Measurements from ENCODE around the gene PIGS. TPM values are rescaled to one million over a fixed set of nuclear protein-coding genes. Genes with fewer than 3 reads are reported as not detected.
"Not testable (repeated sequence)": the region's sequence is repeated elsewhere in the genome, so short reads cannot be mapped to it uniquely, and the experiment has no call there.

PIGS gene
- total and polyA plus RNA-seq, 4 donors = 10.0 to 71.9 (median 57.2) TPM

GRCh38 chr17:28612936-28613872, 41.9 kb upstream of the PIGS start:
- Histone ChIP-seq H3K27me3 (ENCODE audit: control insufficient read depth in 3 of 3, insufficient read depth in 3 of 3, low read length in 2 of 3) (no peaks in the 10 kb centered on the region), H3K9me3 (ENCODE audit: control insufficient read depth in 4 of 4, insufficient read depth in 3 of 4, low read length in 3 of 4) (no peaks in the 10 kb centered on the region), H3K36me3 (ENCODE audit: control insufficient read depth in 4 of 4, insufficient read depth in 4 of 4, low read length in 4 of 4) (peaks cover 20 to 36% (median 27%) of the 10 kb centered on the region in 4 donors), H3K27ac (ENCODE audit: low read depth in 1 of 2, low read length in 1 of 2) (no peak overlapping the region), H3K4me3 (no peak overlapping the region), H3K4me1 (ENCODE audit: control insufficient read depth in 5 of 5, insufficient read depth in 5 of 5, low read length in 5 of 5) (no peaks in the 10 kb centered on the region), H3K9ac (ENCODE audit: insufficient read depth in 1 of 2, low read length in 2 of 2) (no peak overlapping the region)
- WGBS, 2 donors = 82 to 83% methylated on average over 6 of the region's 6 CpGs
- ATAC-seq (ENCODE audit: insufficient read depth, low FRiP score) = no peak
- peak; percentile 20 for TF ChIP-seq CTCF (IDR thresholded peaks at IDR 0.05; ENCODE audit: control extremely low read depth, extremely low read depth)
- DNase-seq = peak; percentile 39 to 60 (median 56)

GRCh38 chr17:28612531-28612930, 41.2 kb upstream of the PIGS start:
- no peak for ATAC-seq (ENCODE audit: insufficient read depth, low FRiP score)
- Histone ChIP-seq H3K27ac (ENCODE audit: low read depth in 1 of 2, low read length in 1 of 2) (no peak overlapping the region), H3K9ac (ENCODE audit: insufficient read depth in 1 of 2, low read length in 2 of 2) (no peak overlapping the region), H3K27me3 (ENCODE audit: control insufficient read depth in 3 of 3, insufficient read depth in 3 of 3, low read length in 2 of 3) (no peaks in the 10 kb centered on the region), H3K4me1 (ENCODE audit: control insufficient read depth in 5 of 5, insufficient read depth in 5 of 5, low read length in 5 of 5) (no peaks in the 10 kb centered on the region), H3K4me3 (no peak overlapping the region), H3K9me3 (ENCODE audit: control insufficient read depth in 4 of 4, insufficient read depth in 3 of 4, low read length in 3 of 4) (no peaks in the 10 kb centered on the region), H3K36me3 (ENCODE audit: control insufficient read depth in 4 of 4, insufficient read depth in 4 of 4, low read length in 4 of 4) (peaks cover 20 to 36% (median 26%) of the 10 kb centered on the region in 4 donors)
- TF ChIP-seq CTCF (IDR thresholded peaks at IDR 0.05; ENCODE audit: control extremely low read depth, extremely low read depth) = no peak
- DNase-seq = no peak
- WGBS, 2 donors = 28 to 41% methylated on average over 2 of the region's 2 CpGs

GRCh38 chr17:28610376-28610775, 39.1 kb upstream of the PIGS start:
- ATAC-seq (ENCODE audit: insufficient read depth, low FRiP score) (no peak), DNase-seq (no peak)
- Histone ChIP-seq H3K9me3 (ENCODE audit: control insufficient read depth in 4 of 4, insufficient read depth in 3 of 4, low read length in 3 of 4) (no peaks in the 10 kb centered on the region), H3K27ac (ENCODE audit: low read depth in 1 of 2, low read length in 1 of 2) (no peak overlapping the region), H3K9ac (ENCODE audit: insufficient read depth in 1 of 2, low read length in 2 of 2) (no peak overlapping the region), H3K36me3 (ENCODE audit: control insufficient read depth in 4 of 4, insufficient read depth in 4 of 4, low read length in 4 of 4) (peaks cover 6 to 17% (median 9%) of the 10 kb centered on the region in 4 donors), H3K27me3 (ENCODE audit: control insufficient read depth in 3 of 3, insufficient read depth in 3 of 3, low read length in 2 of 3) (no peaks in the 10 kb centered on the region), H3K4me3 (no peak overlapping the region), H3K4me1 (ENCODE audit: control insufficient read depth in 5 of 5, insufficient read depth in 5 of 5, low read length in 5 of 5) (no peaks in the 10 kb centered on the region)
- 90 to 92% methylated on average over 8 of the region's 8 CpGs for WGBS, 2 donors
- no peak for TF ChIP-seq CTCF (IDR thresholded peaks at IDR 0.05; ENCODE audit: control extremely low read depth, extremely low read depth)

GRCh38 chr17:28604031-28604430, 32.7 kb upstream of the PIGS start:
- peaks cover 0 to 11% (median 0%) of the 10 kb centered on the region in 5 donors for H3K4me1 ChIP-seq (ENCODE audit: control insufficient read depth in 5 of 5, insufficient read depth in 5 of 5, low read length in 5 of 5)
- H3K4me3 ChIP-seq; H3K27ac ChIP-seq (ENCODE audit: low read depth in 1 of 2, low read length in 1 of 2); H3K36me3 ChIP-seq (ENCODE audit: control insufficient read depth in 4 of 4, insufficient read depth in 4 of 4, low read length in 4 of 4); ATAC-seq (ENCODE audit: insufficient read depth, low FRiP score); DNase-seq; H3K9ac ChIP-seq (ENCODE audit: insufficient read depth in 1 of 2, low read length in 2 of 2); H3K27me3 ChIP-seq (ENCODE audit: control insufficient read depth in 3 of 3, insufficient read depth in 3 of 3, low read length in 2 of 3); H3K9me3 ChIP-seq (ENCODE audit: control insufficient read depth in 4 of 4, insufficient read depth in 3 of 4, low read length in 3 of 4): not testable (repeated sequence)
- 93 to 96% methylated on average over 9 to 31 of the region's 31 CpGs for WGBS, 2 donors

Data from lung (tissue), 12 donors.